ENCODE data around the gene TSPAN19. TPM values are rescaled to one million over a fixed set of nuclear protein-coding genes. Genes with fewer than 3 reads are reported as not detected.
A peak's percentile ranks its signal among the peaks of the same experiment; 100 is the strongest.

TSPAN19 gene
- total and polyA plus RNA-seq, 2 donors (not counting 3 experiments of a cell fraction or from before 2014, with no cell fraction given) = not detected

DNA sequence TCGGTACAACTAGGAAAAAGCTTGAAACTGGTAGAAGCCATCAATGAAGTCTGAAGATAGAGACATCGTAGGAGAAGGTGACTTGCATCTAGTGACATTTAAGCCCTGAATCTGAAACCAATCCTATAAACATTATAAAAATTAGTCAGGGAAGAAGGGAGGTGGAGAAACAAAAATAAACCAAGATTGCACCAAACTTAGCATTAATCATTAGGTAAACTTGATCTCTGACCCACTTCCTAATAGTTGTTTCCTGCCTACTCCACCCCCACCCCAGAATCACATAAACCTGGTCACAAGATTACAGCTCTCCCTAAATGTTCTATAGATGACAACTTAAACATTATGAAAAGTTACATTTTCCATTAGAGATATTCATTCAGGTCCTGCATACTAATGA, 40.4 kb downstream of the TSPAN19 start:
- ChIA-PET CTCF (interaction anchor here (0.9 to 2.5 kb wide), 2 partner anchors 34 to 122 kb away, joined by 3 to 19 read pairs; no protein-coding TSS in a partner anchor), POLR2A (no interaction called here)
- intact Hi-C loops (cut with micrococcal nuclease) = no loop called here
- Histone ChIP-seq H3K9ac (replicated peaks; ENCODE audit: extremely low read depth, insufficient read depth, low read length) (no peak overlapping the region), H2AFZ (ENCODE audit: low read depth, low read length) (no peak overlapping the region), H3K36me3 (ENCODE audit: control insufficient read depth in 2 of 2, extremely low read depth in 1 of 2, insufficient read depth in 2 of 2, low read length in 2 of 2) (no peaks in the 10 kb centered on the region), H3K4me2 (ENCODE audit: insufficient read depth, low read length) (no peak overlapping the region), H3K4me1 (ENCODE audit: control insufficient read depth, extremely low read depth, insufficient read depth, low read length) (peaks cover 6% of the 10 kb centered on the region), H3K9me3 (replicated peaks; ENCODE audit: control insufficient read depth, insufficient read depth, low read length) (no peaks in the 10 kb centered on the region), H3K27me3 (ENCODE audit: control insufficient read depth in 2 of 2, insufficient read depth in 2 of 2, low read length in 2 of 2) (no peaks in the 10 kb centered on the region), H3K79me2 (ENCODE audit: control insufficient read depth, insufficient read depth, low read length) (no peaks in the 10 kb centered on the region), H3K27ac (ENCODE audit: insufficient read depth, low read depth, low read length) (no peak overlapping the region), H3K4me3 (replicated peaks in 1 of 3; ENCODE audit: insufficient read depth in 1 of 3, low read depth in 1 of 3, low read length in 3 of 3) (no peak overlapping the region), H4K20me1 (replicated peaks; ENCODE audit: control insufficient read depth, extremely low read depth, insufficient read depth, low read length) (no peaks in the 10 kb centered on the region), H3K9me1 (replicated peaks; ENCODE audit: control insufficient read depth, extremely low read depth, insufficient read depth, low read length) (no peaks in the 10 kb centered on the region)
- dilution Hi-C loops (cut with MboI; ENCODE audit: extremely low pct_ligation_motif_present, low sequenced_read_pairs) = no loop called here
- peak; percentile 24 for TF ChIP-seq FOS (IDR thresholded peaks at IDR 0.05; ENCODE audit: borderline replicate concordance, insufficient read depth, low read length)
- no peak for TF ChIP-seq GATA2 (IDR thresholded peaks at IDR 0.05; ENCODE audit: insufficient read depth, insufficient read length, low read depth, low read length)
- TF ChIP-seq POLR2A (IDR thresholded peaks at IDR 0.05; ENCODE audit: low read depth, low read length) = no peak
- DNase-seq (ENCODE audit: low read depth, low spot score) (peak; percentile 16), FAIRE-seq (peak; percentile 33)
- no TSS peak for BruUV-seq (replicated peaks)

- no peaks in the 10 kb centered on the region for H3K27me3 ChIP-seq (ENCODE audit: control insufficient read depth in 2 of 2, insufficient read depth in 2 of 2, low read length in 2 of 2)
- dilution Hi-C loops (cut with MboI; ENCODE audit: extremely low pct_ligation_motif_present, low sequenced_read_pairs) (no loop called here), intact Hi-C loops (cut with micrococcal nuclease) (no loop called here)
- FAIRE-seq (no peak), DNase-seq (ENCODE audit: low read depth, low spot score) (peak; percentile 31)
- no peak overlapping the region for H3K27ac ChIP-seq (ENCODE audit: insufficient read depth, low read depth, low read length)
- ChIA-PET POLR2A (no interaction called here), CTCF (interaction anchor here (0.7 to 1.4 kb wide), 2 partner anchors 35 to 103 kb away, joined by 3 to 6 read pairs; no protein-coding TSS in a partner anchor)
- no TSS peak for BruUV-seq (replicated peaks)
- H3K4me3 ChIP-seq (replicated peaks in 1 of 3; ENCODE audit: insufficient read depth in 1 of 3, low read depth in 1 of 3, low read length in 3 of 3) = no peak overlapping the region
- H3K9me1 ChIP-seq (replicated peaks; ENCODE audit: control insufficient read depth, extremely low read depth, insufficient read depth, low read length) = no peaks in the 10 kb centered on the region
- no peak overlapping the region for H2AFZ ChIP-seq (ENCODE audit: low read depth, low read length)
- H3K9ac ChIP-seq (replicated peaks; ENCODE audit: extremely low read depth, insufficient read depth, low read length) = no peak overlapping the region
- peaks cover 6% of the 10 kb centered on the region for H3K4me1 ChIP-seq (ENCODE audit: control insufficient read depth, extremely low read depth, insufficient read depth, low read length)
- no peaks in the 10 kb centered on the region for H3K79me2 ChIP-seq (ENCODE audit: control insufficient read depth, insufficient read depth, low read length)
- no peak for TF ChIP-seq CTCF (IDR thresholded peaks at IDR 0.05; ENCODE audit: extremely low read depth in 1 of 2, insufficient read depth in 1 of 2, low read depth in 1 of 2, low read length in 2 of 2)
- no peak for TF ChIP-seq FOS (IDR thresholded peaks at IDR 0.05; ENCODE audit: borderline replicate concordance, insufficient read depth, low read length)
- TF ChIP-seq JUN (IDR thresholded peaks at IDR 0.05; ENCODE audit: borderline replicate concordance, insufficient read depth, insufficient read length, low read depth) = no peak
- TF ChIP-seq, protein P1, sequence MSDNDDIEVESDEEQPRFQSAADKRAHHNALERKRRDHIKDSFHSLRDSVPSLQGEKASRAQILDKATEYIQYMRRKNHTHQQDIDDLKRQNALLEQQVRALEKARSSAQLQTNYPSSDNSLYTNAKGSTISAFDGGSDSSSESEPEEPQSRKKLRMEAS (IDR thresholded peaks at IDR 0.05; ENCODE audit: insufficient read depth, insufficient read length) = no peak
- TF ChIP-seq GATA2 (IDR thresholded peaks at IDR 0.05; ENCODE audit: insufficient read depth, insufficient read length, low read depth, low read length) = no peak
- TF ChIP-seq MYC (IDR thresholded peaks at IDR 0.05; ENCODE audit: low read depth, low read length) = no peak
- TF ChIP-seq POLR2A (IDR thresholded peaks at IDR 0.05; ENCODE audit: low read depth, low read length) = no peak
- no peak for TF ChIP-seq EZH2 (IDR thresholded peaks at IDR 0.05; ENCODE audit: borderline replicate concordance, low read depth, low read length, severe bottlenecking)
- TF ChIP-seq POLR2AphosphoS5 (IDR thresholded peaks at IDR 0.05; ENCODE audit: insufficient read depth, low read depth, low read length) = no peak
- H3K4me2 ChIP-seq (ENCODE audit: insufficient read depth, low read length) = no peak overlapping the region
- no peaks in the 10 kb centered on the region for H3K9me3 ChIP-seq (replicated peaks; ENCODE audit: control insufficient read depth, insufficient read depth, low read length)
- H3K36me3 ChIP-seq (ENCODE audit: control insufficient read depth in 2 of 2, extremely low read depth in 1 of 2, insufficient read depth in 2 of 2, low read length in 2 of 2) = no peaks in the 10 kb centered on the region
- no peaks in the 10 kb centered on the region for H4K20me1 ChIP-seq (replicated peaks; ENCODE audit: control insufficient read depth, extremely low read depth, insufficient read depth, low read length)
Measured at GRCh38 chr12:84994426-84994825, 41.7 kb downstream of the TSPAN19 start.
